GOT3 (cell line): ENCODE data around the gene PTPN11.
"Not testable (repeated sequence)": the region's sequence is repeated elsewhere in the genome, so short reads cannot be mapped to it uniquely, and the experiment has no call there.

ENCODE experiments used
- DNase-seq: peaks from one replicate; lab custom pipeline; 2025; ENCODE audit warnings: mixed read lengths; lab: John Stamatoyannopoulos, UW

Gene PTPN11

DNA sequence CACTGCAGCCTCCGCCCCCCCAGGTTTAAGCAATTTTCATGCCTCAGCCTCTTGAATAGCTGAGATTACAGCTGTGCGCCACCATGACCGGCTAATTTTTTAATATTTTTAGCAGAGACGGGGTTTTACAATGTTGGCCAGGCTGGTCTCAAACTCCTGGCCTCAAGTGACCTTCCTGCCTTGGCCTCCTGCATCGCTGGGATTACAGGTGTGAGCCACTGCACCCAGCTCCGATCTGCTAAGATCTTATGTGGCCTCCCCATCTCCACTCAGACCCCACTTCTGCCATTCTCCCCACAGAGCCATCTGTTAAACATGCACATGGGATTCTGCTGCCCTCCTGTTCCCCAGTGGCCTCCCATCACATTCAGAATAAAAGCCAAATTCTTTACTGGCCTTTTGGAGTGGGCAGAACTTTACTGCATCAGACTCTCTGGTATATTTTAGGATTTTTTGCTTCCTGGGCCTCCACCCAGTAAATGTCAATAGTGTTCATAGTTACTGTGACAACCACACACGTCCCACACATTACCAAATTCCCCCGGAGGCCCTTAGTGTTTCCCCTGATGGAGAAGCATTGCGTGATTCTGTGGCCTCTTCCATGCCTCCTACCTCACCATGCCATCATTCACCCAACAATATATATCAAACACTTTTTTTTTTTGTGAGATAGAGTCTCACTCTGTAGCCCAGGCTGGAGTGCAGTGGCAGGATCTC, 96.3 kb downstream of the PTPN11 start:
- DNase-seq: no peak

- DNase-seq: no peak
Measured at GRCh38 chr12:112515868-112516267, 97.1 kb downstream of the PTPN11 start.

- DNase-seq: no peak
Measured at GRCh38 chr12:112517730-112518364, 99.1 kb downstream of the PTPN11 start.

DNA sequence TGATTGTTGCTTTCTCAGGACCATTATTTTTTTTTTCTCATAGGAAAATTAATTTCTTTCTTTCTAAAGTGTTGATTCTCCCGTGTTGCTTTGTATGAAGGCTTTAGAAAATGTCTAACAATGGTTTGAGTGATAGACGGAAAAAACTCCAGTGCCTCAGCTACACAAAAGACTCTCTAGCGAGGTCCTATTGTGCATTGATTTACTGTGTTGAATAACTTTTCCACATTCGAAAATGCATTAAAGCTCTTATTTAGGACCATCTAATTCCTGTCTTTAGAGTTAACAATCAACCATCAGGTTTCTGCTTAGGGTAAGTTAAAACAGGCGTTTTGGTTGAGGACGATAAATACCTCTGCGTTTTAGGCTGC, 99.6 kb downstream of the PTPN11 start:
- DNase-seq: no peak

GRCh38 chr12:112519841-112520340, 101.1 kb downstream of the PTPN11 start:
- not testable (repeated sequence) for DNase-seq

DNA sequence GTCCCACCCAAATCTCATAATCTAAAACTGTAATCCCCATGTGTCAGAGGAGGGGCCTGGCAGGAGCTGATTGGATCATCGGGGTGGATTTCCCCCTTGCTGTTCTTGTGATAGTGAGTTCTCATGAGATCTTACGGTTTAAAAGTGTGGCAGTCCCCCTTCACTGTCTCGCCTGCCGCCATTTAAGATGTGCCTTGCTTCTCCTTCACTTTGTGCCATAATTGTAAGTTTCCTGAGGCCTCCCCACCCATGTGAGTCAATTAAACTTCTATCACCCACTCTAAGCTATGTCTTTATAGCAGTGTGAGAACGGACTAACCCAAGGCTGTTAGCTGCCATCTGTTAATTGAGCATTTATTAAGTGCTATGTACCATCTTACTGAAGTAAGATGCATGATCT, 105.1 kb downstream of the PTPN11 start:
- DNase-seq: no peak

- DNase-seq: no peak
Measured at GRCh38 chr12:112524269-112524668, 105.5 kb downstream of the PTPN11 start.

DNA sequence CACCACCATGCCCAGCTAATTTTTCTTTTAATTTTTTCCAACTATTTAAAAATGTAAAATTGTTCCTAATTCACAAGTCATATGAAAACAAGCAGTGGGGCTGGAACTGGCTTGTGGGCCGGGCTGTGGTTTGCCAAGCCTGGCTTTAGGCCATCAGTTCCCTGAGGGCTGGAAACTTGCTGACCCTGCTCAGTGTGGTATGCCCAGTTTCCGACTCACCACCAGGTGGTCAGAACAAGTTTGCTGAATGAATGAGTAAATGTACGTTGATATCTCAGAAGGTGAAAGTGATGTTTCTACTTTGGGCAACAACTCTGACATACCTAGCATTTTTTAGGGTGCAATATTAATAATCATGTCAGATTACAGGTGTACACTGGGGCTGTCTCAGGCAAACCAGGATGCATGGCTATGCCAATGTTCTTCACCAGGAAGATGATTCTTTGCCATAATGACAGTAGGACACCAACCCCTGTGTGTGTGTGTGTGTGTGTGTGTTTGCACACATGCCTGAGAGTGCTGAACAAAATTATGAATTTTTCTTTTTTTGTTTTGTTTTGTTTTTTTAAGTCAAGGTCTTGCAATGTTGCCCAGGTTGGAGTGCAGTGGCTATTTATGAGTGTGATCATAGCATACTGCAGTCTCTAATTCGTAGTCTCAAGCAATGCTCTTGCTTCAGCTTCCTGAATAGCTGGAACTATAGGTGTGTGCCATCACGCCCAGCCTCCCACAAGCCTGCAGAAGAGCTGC, 106.1 kb downstream of the PTPN11 start:
- DNase-seq: no peak

- no peak for DNase-seq
Measured at GRCh38 chr12:112525426-112525809, 106.7 kb downstream of the PTPN11 start.

- no peak for DNase-seq
Measured at GRCh38 chr12:112527082-112527481, 108.3 kb downstream of the PTPN11 start.

GRCh38 chr12:112527501-112527900, 108.8 kb downstream of the PTPN11 start:
- DNase-seq: no peak

DNA sequence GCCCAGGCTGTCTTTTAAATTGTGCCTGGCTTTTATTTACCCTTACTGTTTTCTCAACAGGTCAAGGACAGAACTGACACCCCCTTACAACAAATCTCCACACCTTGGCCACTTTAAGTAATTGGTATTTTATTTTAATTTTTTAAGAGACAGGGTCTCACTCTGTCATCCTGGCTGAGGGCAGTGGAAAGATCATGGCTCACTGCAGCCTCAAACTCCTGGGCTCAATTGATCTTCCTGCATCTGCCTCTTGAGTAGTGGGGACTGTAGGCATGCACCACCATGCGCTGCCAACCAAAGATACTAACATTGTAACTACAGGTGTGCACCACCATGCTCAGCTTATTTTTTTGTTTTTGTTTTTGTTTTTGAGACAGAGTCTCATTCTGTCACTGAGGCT, 109.8 kb downstream of the PTPN11 start:
- DNase-seq: no peak

- DNase-seq: no peak
Measured at GRCh38 chr12:112530941-112531340, 112.2 kb downstream of the PTPN11 start.

GRCh38 chr12:112532106-112532505, 113.4 kb downstream of the PTPN11 start:
- no peak for DNase-seq

GRCh38 chr12:112533528-112533927, 114.8 kb downstream of the PTPN11 start:
- no peak for DNase-seq

DNA sequence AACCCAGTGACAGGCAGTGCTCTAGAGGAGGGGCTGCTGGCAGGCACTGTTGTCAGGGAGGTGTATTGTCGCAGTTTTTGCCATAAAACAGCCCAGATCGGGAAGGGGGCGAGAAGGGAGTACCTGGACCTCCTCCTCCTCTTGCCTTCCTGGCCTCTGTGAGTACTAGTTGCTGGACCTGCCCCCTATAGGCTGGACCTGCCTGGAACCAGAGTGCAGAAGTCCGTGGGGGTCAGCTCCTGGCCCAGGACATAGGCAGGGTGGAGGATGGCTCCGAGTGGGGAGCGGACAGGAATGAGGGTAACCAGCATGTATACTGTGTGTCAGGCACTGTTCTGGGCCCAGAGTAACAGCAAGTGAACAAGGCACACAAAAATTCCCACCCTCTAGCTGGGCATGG, 116.3 kb downstream of the PTPN11 start:
- DNase-seq: no peak

GRCh38 chr12:112535637-112536366, 117.1 kb downstream of the PTPN11 start:
- DNase-seq: no peak

GRCh38 chr12:112536367-112536730, 117.6 kb downstream of the PTPN11 start:
- DNase-seq: no peak

DNA sequence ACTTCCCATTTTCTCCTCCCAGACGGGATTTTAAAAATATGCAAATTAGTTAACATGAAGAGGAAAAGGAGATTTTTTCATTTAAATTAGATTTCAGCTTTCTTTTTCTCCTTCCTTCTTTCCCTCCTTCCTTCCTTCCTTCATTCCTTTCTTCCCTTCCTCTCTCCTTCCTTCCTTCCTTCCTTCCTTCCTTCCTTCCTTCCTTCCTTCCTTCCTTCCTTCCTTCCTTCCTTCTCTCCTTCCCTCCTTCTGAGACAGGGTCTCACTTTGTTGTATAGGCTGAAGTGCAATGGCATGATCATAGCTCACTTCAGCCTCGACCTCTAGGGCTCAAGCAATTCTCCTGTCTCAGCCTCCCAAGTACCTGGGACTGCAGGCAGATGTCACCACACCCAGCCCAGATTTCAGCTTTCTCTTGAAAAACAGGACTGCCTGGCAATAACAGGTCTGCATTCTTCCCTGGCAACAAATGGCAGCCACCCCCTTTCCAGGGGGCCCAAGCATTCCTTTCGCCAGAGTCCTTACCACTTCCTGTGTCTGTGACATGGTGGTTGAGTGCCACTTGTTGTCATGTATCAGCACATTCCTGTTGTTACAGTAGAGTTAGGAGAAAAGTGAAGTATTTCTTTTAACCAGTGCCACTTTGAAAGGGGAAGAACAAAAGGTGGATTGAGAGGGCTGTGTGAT, 119.1 kb downstream of the PTPN11 start:
- no peak for DNase-seq

- no peak for DNase-seq
Measured at GRCh38 chr12:112538740-112539139, 120.0 kb downstream of the PTPN11 start.

DNA sequence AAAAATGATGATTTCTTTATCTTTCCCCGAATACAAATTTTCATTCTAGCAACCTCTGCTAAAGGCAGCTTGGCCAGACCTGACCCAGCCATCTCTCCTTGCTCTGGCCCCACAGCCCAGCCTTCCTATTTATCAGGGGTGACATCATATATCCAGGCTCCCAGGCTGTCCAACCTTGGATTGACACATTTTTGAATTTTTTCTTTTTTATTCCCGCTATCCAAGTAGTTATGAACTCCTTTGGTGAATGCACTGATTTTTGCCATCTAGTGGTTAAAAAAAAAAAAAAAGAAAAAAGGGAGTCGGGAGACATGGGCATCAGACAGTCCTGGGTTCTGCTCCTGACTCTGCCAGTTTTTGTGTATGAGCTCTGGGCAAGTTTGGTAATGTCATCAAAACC, 120.5 kb downstream of the PTPN11 start:
- no peak for DNase-seq

DNA sequence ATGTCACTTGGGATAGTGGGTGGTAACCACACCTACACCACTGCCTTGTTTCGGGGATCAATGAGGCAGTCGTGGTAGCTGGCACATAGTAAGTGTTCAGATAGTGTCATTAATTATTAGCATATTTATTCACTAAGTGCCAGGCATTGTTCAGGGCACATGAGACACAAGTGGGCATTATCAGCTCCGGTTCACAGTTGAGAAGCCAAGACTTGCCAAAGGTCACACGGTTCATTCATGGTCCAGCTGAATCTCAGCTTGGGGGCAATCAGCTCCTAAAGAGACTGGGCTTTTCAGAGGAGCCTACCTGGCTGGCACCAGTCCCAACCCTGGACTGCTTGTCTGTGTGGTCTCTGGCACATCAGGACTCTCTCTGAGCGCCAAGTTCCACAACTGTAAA, 121.3 kb downstream of the PTPN11 start:
- no peak for DNase-seq
